SK-N-SH (cell line): ENCODE measurements around the gene TRIM29.

Experiments
- EP300 ChIP-seq, 2 experiments: IDR thresholded peaks; 2 replicates each; pipeline versions ENCODE4 v1.4.0 to v1.6.1; 2012; ENCODE audit warnings: borderline replicate concordance in 1 of 2, low read depth in 1 of 2, low read length in 1 of 2
- FOXJ3 ChIP-seq: sonication (generic); formaldehyde crosslinking; IDR thresholded peaks from 2 replicates; pipeline ENCODE4 v1.5.1; 2020; ENCODE audit warnings: mild to moderate bottlenecking, missing genetic modification reagents
- MEF2A ChIP-seq: IDR thresholded peaks from 2 replicates; pipeline ENCODE4 v1.4.0; 2012; ENCODE audit warnings: low read depth, borderline replicate concordance
- NFIC ChIP-seq: IDR thresholded peaks from 2 replicates; pipeline ENCODE4 v1.4.0; 2012; ENCODE audit warnings: borderline replicate concordance
- POLR2AphosphoS5 ChIP-seq: IDR thresholded peaks from 2 replicates; pipeline ENCODE4 v1.6.1; 2012; ENCODE audit warnings: low read depth, low read length
- RAD21 ChIP-seq: IDR thresholded peaks from 2 replicates; pipeline ENCODE4 v1.6.1; 2012; ENCODE audit warnings: mild to moderate bottlenecking, low read length
- RCOR1 ChIP-seq: fragments of 150-350 bp; IDR thresholded peaks from 2 replicates; pipeline ENCODE4 v1.6.1; 2017; ENCODE audit warnings: antibody characterized with exemption, low read length
- RFX5 ChIP-seq: IDR thresholded peaks from 2 replicates; pipeline ENCODE4 v1.6.1; 2012; ENCODE audit warnings: mild to moderate bottlenecking, improper control_type of control experiment, low read length
- RXRA ChIP-seq: IDR thresholded peaks from 2 replicates; pipeline ENCODE4 v1.4.0; 2012; ENCODE audit warnings: low read depth, mild to moderate bottlenecking, borderline replicate concordance
- SIN3A ChIP-seq: IDR thresholded peaks from 2 replicates; pipeline ENCODE4 v1.6.1; 2012; ENCODE audit warnings: low read depth, mild to moderate bottlenecking, low read length, moderate library complexity, borderline replicate concordance
- SMC3 ChIP-seq: IDR thresholded peaks from 2 replicates; pipeline ENCODE4 v1.6.1; 2012; ENCODE audit warnings: low read depth, low read length, improper control_type of control experiment
- TF ChIP-seq, protein P1 (sequence below): fragments of 200-600 bp; sonication (generic); IDR thresholded peaks from 2 replicates; pipeline ENCODE4 v1.6.1; 2017; ENCODE audit warnings: antibody characterized with exemption, mild to moderate bottlenecking, moderate library complexity
- TF ChIP-seq, protein P2 (sequence below): IDR thresholded peaks from 2 replicates; pipeline ENCODE4 v1.6.1; 2012; ENCODE audit warnings: mild to moderate bottlenecking, low read depth, low read length, moderate library complexity
- TF ChIP-seq, protein P3 (sequence below): IDR thresholded peaks from 2 replicates; pipeline ENCODE4 v1.4.0; 2012; ENCODE audit warnings: low read depth, borderline replicate concordance

DNA sequence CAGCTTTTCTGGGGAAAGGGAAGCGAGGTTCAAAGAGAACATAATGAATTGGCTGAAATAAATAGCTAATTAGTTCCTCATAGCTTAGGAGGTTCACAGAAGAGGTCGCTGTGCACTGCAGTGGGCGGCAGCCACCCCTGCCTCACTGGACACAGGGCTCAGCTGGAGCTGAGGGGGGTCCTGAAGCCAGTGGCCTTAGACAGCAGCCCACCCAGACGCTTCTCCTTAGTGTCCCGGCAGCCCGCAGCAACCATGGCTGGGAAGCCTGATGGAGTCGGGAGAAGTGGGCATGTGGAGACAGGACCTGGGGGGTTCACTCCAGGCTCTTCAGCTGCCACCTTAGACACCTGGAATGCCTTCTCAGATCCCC, 75.4 kb downstream of the TRIM29 start:
- no peak for TF ChIP-seq RXRA
- TF ChIP-seq, protein P1, sequence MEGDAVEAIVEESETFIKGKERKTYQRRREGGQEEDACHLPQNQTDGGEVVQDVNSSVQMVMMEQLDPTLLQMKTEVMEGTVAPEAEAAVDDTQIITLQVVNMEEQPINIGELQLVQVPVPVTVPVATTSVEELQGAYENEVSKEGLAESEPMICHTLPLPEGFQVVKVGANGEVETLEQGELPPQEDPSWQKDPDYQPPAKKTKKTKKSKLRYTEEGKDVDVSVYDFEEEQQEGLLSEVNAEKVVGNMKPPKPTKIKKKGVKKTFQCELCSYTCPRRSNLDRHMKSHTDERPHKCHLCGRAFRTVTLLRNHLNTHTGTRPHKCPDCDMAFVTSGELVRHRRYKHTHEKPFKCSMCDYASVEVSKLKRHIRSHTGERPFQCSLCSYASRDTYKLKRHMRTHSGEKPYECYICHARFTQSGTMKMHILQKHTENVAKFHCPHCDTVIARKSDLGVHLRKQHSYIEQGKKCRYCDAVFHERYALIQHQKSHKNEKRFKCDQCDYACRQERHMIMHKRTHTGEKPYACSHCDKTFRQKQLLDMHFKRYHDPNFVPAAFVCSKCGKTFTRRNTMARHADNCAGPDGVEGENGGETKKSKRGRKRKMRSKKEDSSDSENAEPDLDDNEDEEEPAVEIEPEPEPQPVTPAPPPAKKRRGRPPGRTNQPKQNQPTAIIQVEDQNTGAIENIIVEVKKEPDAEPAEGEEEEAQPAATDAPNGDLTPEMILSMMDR, result no peak
- no peak for TF ChIP-seq POLR2AphosphoS5
- no peak for TF ChIP-seq RFX5
- no peak for TF ChIP-seq EP300 (IDR thresholded peaks at IDR 0.05; ENCODE audit: borderline replicate concordance in 1 of 2, low read depth in 1 of 2, low read length in 1 of 2)
- TF ChIP-seq SMC3, result no peak
- no peak for TF ChIP-seq MEF2A
- TF ChIP-seq FOXJ3 (CRISPR knock-in tag), result no peak
- no peak for TF ChIP-seq RAD21
- TF ChIP-seq, protein P2, sequence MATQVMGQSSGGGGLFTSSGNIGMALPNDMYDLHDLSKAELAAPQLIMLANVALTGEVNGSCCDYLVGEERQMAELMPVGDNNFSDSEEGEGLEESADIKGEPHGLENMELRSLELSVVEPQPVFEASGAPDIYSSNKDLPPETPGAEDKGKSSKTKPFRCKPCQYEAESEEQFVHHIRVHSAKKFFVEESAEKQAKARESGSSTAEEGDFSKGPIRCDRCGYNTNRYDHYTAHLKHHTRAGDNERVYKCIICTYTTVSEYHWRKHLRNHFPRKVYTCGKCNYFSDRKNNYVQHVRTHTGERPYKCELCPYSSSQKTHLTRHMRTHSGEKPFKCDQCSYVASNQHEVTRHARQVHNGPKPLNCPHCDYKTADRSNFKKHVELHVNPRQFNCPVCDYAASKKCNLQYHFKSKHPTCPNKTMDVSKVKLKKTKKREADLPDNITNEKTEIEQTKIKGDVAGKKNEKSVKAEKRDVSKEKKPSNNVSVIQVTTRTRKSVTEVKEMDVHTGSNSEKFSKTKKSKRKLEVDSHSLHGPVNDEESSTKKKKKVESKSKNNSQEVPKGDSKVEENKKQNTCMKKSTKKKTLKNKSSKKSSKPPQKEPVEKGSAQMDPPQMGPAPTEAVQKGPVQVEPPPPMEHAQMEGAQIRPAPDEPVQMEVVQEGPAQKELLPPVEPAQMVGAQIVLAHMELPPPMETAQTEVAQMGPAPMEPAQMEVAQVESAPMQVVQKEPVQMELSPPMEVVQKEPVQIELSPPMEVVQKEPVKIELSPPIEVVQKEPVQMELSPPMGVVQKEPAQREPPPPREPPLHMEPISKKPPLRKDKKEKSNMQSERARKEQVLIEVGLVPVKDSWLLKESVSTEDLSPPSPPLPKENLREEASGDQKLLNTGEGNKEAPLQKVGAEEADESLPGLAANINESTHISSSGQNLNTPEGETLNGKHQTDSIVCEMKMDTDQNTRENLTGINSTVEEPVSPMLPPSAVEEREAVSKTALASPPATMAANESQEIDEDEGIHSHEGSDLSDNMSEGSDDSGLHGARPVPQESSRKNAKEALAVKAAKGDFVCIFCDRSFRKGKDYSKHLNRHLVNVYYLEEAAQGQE, result no peak
- TF ChIP-seq, protein P3, sequence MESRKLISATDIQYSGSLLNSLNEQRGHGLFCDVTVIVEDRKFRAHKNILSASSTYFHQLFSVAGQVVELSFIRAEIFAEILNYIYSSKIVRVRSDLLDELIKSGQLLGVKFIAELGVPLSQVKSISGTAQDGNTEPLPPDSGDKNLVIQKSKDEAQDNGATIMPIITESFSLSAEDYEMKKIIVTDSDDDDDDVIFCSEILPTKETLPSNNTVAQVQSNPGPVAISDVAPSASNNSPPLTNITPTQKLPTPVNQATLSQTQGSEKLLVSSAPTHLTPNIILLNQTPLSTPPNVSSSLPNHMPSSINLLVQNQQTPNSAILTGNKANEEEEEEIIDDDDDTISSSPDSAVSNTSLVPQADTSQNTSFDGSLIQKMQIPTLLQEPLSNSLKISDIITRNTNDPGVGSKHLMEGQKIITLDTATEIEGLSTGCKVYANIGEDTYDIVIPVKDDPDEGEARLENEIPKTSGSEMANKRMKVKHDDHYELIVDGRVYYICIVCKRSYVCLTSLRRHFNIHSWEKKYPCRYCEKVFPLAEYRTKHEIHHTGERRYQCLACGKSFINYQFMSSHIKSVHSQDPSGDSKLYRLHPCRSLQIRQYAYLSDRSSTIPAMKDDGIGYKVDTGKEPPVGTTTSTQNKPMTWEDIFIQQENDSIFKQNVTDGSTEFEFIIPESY, result no peak
- no peak for TF ChIP-seq NFIC
- TF ChIP-seq SIN3A, result no peak
- no peak for TF ChIP-seq RCOR1
